Uterus (tissue), 2 donors: ENCODE results near the gene PCNX3.

Experiments used
- CTCF ChIP-seq, 4 experiments: fragments of 200-600 bp in 2 of 4; fragments of 450-650 bp in 2 of 4; sonication (generic) in 2 of 4; IDR thresholded peaks; one replicate each; pipeline ENCODE4 v1.5.1; 2016 to 2019; ENCODE audit warnings: antibody characterized with exemption in 4 of 4, mild to moderate bottlenecking in 2 of 4, moderate library complexity in 1 of 4
- POLR2A ChIP-seq, 2 donors: fragments of 450-650 bp; IDR thresholded peaks; one replicate each; pipeline ENCODE4 v1.6.1; 2016; ENCODE audit warnings: antibody characterized with exemption in 2 of 2, mild to moderate bottlenecking in 1 of 2, moderate library complexity in 1 of 2

DNA sequence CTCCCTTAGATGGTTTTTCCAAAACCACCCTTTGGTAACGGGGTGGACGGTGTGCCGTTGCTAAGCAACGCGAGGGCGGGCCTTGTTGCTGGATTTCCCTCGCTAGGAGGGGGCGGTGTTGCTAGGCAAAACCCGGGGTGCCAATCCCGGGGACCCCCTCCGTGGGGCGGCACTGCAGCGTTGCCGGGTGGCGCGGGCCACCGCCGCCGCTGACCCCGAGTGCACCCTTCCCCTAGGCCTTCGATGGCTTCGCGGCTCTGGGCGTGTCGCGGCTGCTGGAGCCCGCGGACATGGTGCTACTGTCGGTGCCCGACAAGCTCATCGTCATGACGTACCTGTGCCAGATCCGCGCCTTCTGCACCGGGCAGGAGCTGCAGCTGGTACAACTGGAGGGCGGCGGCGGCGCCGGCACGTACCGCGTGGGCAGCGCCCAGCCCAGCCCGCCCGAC lies 30.8 kb upstream of the PCNX3 start:
- TF ChIP-seq CTCF (IDR thresholded peaks at IDR 0.05), result no peak
- TF ChIP-seq POLR2A (IDR thresholded peaks at IDR 0.05), result no peak
